ENCODE measurements around the gene BOK. TPM values are rescaled to one million over a fixed set of nuclear protein-coding genes. Genes with fewer than 3 reads are reported as not detected.
A peak's percentile ranks its signal among the peaks of the same experiment; 100 is the strongest.

The BOK gene
- total and polyA plus RNA-seq, 2 of the 13 experiments (the other 11 are each of a cell fraction or from before 2014, with no cell fraction given), result 35.5 to 39.2 TPM

DNA sequence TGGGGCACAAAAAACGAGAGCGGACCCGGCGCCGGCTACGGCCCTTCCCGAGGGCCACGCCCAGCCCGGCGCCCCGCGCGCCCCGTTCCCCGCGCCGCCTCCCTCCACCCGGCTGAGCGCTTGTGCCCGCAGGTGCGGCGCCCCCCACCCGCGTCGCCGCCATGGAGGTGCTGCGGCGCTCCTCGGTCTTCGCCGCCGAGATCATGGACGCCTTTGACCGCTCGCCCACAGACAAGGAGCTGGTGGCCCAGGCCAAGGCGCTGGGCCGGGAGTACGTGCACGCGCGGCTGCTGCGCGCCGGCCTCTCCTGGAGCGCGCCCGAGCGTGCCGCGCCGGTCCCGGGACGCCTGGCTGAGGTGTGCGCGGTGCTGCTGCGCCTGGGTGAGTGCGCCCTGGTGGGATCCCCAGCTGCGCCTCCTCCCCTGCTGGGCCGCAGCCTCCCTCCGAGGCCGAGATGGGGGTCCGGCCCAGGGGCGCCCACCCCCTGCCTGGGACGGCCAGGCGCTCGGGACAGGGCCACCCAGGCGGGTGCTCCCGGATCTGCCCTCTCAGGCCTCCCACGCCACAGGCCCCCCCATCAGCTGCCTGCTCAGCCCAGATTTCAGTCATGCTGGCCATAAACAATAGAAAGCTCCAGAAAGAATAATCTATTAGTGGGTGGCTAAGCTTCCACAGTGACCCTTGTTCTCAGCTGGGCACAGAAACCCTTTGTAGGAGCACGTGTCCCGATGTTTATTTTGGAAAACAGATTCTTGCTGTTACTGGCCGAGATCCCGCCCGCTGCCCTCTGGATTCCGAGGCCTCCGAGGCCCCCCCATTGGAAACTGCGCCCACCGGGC lies 997 bp downstream of the BOK start (continued):
- TF ChIP-seq ZNF460 (CRISPR knock-in tag; IDR thresholded peaks at IDR 0.05; ENCODE audit: borderline replicate concordance) (no peak), KMT2A (CRISPR knock-in tag; IDR thresholded peaks at IDR 0.05) (no peak), NR2F6 (IDR thresholded peaks at IDR 0.05) (no peak), NR2F6 (CRISPR knock-in tag; IDR thresholded peaks at IDR 0.05) (no peak; the same call in 1 of the 2 replicates), STAG1 (CRISPR knock-in tag; IDR thresholded peaks at IDR 0.05) (no peak), ZNF652 (CRISPR knock-in tag; IDR thresholded peaks at IDR 0.05; ENCODE audit: borderline replicate concordance, low read depth) (no peak), NPAS2 (CRISPR knock-in tag; IDR thresholded peaks at IDR 0.05; ENCODE audit: borderline replicate concordance) (no peak), SETDB1 (CRISPR knock-in tag; IDR thresholded peaks at IDR 0.05; ENCODE audit: borderline replicate concordance) (no peak), ELK4 (CRISPR knock-in tag; IDR thresholded peaks at IDR 0.05; ENCODE audit: borderline replicate concordance) (no peak), ARID3A (IDR thresholded peaks at IDR 0.05; ENCODE audit: low read depth, low read length) (no peak), ZNF318 (CRISPR knock-in tag; IDR thresholded peaks at IDR 0.05) (no peak)
- TF ChIP-seq, protein P1, sequence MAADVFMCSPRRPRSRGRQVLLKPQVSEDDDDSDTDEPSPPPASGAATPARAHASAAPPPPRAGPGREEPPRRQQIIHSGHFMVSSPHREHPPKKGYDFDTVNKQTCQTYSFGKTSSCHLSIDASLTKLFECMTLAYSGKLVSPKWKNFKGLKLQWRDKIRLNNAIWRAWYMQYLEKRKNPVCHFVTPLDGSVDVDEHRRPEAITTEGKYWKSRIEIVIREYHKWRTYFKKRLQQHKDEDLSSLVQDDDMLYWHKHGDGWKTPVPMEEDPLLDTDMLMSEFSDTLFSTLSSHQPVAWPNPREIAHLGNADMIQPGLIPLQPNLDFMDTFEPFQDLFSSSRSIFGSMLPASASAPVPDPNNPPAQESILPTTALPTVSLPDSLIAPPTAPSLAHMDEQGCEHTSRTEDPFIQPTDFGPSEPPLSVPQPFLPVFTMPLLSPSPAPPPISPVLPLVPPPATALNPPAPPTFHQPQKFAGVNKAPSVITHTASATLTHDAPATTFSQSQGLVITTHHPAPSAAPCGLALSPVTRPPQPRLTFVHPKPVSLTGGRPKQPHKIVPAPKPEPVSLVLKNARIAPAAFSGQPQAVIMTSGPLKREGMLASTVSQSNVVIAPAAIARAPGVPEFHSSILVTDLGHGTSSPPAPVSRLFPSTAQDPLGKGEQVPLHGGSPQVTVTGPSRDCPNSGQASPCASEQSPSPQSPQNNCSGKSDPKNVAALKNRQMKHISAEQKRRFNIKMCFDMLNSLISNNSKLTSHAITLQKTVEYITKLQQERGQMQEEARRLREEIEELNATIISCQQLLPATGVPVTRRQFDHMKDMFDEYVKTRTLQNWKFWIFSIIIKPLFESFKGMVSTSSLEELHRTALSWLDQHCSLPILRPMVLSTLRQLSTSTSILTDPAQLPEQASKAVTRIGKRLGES (CRISPR knock-in tag; IDR thresholded peaks at IDR 0.05; ENCODE audit: borderline replicate concordance), result 0 out of 2 replicates have a peak, but pooled peaks have one; percentile 51
- TF ChIP-seq, protein P2, sequence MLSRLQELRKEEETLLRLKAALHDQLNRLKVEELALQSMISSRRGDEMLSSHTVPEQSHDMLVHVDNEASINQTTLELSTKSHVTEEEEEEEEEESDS (CRISPR knock-in tag; IDR thresholded peaks at IDR 0.05; ENCODE audit: borderline replicate concordance), result no peak
